Heart left ventricle (tissue), 16 donors: ENCODE results near the gene SOX8. TPM values are rescaled to one million over a fixed set of nuclear protein-coding genes. Genes with fewer than 3 reads are reported as not detected.

Experiments
- ATAC-seq, 4 donors: fragments of 200-7000 bp; cut with Tn5 transposase; one replicate each; pipeline ENCODE4 v1.9.1; 2020 to 2022; ENCODE audit warnings: moderate library complexity in 4 of 4, mild to moderate bottlenecking in 3 of 4, moderate number of reproducible peaks in 1 of 4
- DNase-seq, 5 donors: peaks; one replicate each; pipeline ENCODE4 v3.0.0-alpha.2; 2020
- H3K27ac ChIP-seq, 12 donors: fragments of 200-600 bp; sonication (generic) in 4 of 12; one replicate each; pipeline versions ENCODE4 v1.5.0 to v1.8.0; 2016 to 2022; ENCODE audit warnings: mild to moderate bottlenecking in 2 of 12
- H3K27me3 ChIP-seq, 9 donors: fragments of 200-600 bp; sonication (generic) in 2 of 9; one replicate each; pipeline versions ENCODE4 v1.5.1 to v1.8.0; 2016 to 2022; ENCODE audit warnings: mild to moderate bottlenecking in 3 of 9
- H3K36me3 ChIP-seq, 9 donors: fragments of 200-600 bp; sonication (generic) in 2 of 9; one replicate each; pipeline versions ENCODE4 v1.5.0 to v1.8.0; 2018 to 2022; ENCODE audit warnings: mild to moderate bottlenecking in 2 of 9
- H3K4me1 ChIP-seq, 12 donors: fragments of 200-600 bp; sonication (generic) in 4 of 12; one replicate each; pipeline versions ENCODE4 v1.5.0 to v1.8.0; 2016 to 2022; ENCODE audit warnings: mild to moderate bottlenecking in 3 of 12
- H3K4me3 ChIP-seq, 12 donors: fragments of 200-600 bp; sonication (generic) in 4 of 12; one replicate each; pipeline versions ENCODE4 v1.5.0 to v1.8.0; 2017 to 2022; ENCODE audit warnings: mild to moderate bottlenecking in 9 of 12, moderate library complexity in 4 of 12
- H3K9me3 ChIP-seq, 12 donors: fragments of 200-600 bp; sonication (generic) in 4 of 12; one replicate each; pipeline versions ENCODE4 v1.5.0 to v1.8.0; 2016 to 2022; ENCODE audit warnings: mild to moderate bottlenecking in 1 of 12
- CTCF ChIP-seq, 12 donors: fragments of 200-600 bp; sonication (generic) in 4 of 12; IDR thresholded peaks; one replicate each; pipeline versions ENCODE4 v1.5.0 to v1.8.0; 2018 to 2022; ENCODE audit warnings: antibody characterized with exemption in 12 of 12, mild to moderate bottlenecking in 5 of 12
- POLR2A ChIP-seq, 2 donors: fragments of 450-650 bp; IDR thresholded peaks; one replicate each; pipeline ENCODE4 v1.6.1; 2017; ENCODE audit warnings: antibody characterized with exemption in 2 of 2, mild to moderate bottlenecking in 2 of 2, moderate library complexity in 2 of 2
- WGBS, 4 donors: extraction: QIAGEN DNeasy Blood & Tissue Kit in 2 of 4; methylation state at CpG; one replicate each; pipeline versions ENCODE4 v1.1.5 to v1.1.7; 2013 to 2018; 5-methylcytosine and 5-hydroxymethylcytosine counted together
- intact Hi-C, 10 donors: fragments of 100-400 bp; cut with DNase I; formaldehyde crosslinking; loops; one replicate each; pipeline versions ENCODE4 v1.11.1 to v1.14.2; 2022
- long read RNA-seq, 3 donors: library from polyadenylated mRNA; unstranded; transcript quantifications; one replicate each; pipeline ENCODE4 v2.0.0, GENCODE V29; 2020 to 2021
- polyA plus RNA-seq, 2 donors: library from polyadenylated mRNA; stranded (reverse); fragments of 200-250 nt; gene quantifications; one replicate each; pipeline ENCODE4 v1.2.3, GENCODE V29; 2013
- total RNA-seq, 9 donors: library from RNA; depleted of rRNA in 2 of 9; stranded (reverse); fragments of >200 nt in 2 of 9; fragmentation: NEBNext Ultra II Directional in 3 of 9; extraction: Animal tissue kit (Norgen Biotek cat#: 25700) in 3 of 9; gene quantifications; one replicate each; pipeline versions ENCODE4 v1.1.0 to v1.2.4, GENCODE V29; 2016 to 2023
- donor health status: ischemic (EF 13 %, LVEDD 7.1; RV severe dilation, severe dysfunction).
- donor health status: healthy with polysubstance abuse.
- donor health status: DM: no; HTN: yes; CAD: no.
- donor health status: DM: no; HTN: no; CAD: no.
- donor health status: ischemic (EF 25% LVEDD 6.9; RV normal size, moderate dysfunction).
- donor health status: ischemic (EF 25% LVEDD 5.7; RV mildly dilated, moderate dysfunction).
- donor health status: healthy.
- donor health status: DM: yes; HTN: yes; CAD: no.
- donor health status: ischemic (EF 35%, LVEDD 5.7; RV mildly dilated, moderate dysfunction).
- donor health status: nonischemic (EF 11% LVEDD 7.7; RV severe dilation, severe dysfunction).
- donor health status: DM: yes; HTN: yes; CAD: no.
- donor health status: PGD.
- donor health status: ischemic (EF 29% LVEDD 5.4; RV normal size, mild dysfunction).
- donor health status: nonischemic (EF 23%, LVEDD 6.1; RV moderate dilation, normal function).

The SOX8 gene
- total RNA-seq (1 to 10 TPM in 2 of 9 donors, under 1 TPM in 7; 0.44 to 1.3 (median 0.81) TPM), polyA plus RNA-seq (under 1 TPM; 0.50 to 0.65 TPM)
- long read RNA-seq, donor 1, full-length matches to known transcripts, result 1 of 4 reads
- long read RNA-seq, donor 1, partial matches to known transcripts, result 3 of 4 reads
- long read RNA-seq, donor 1, other reads (novel, unspliced or antisense), result 0 of 4 reads
- long read RNA-seq, donor 2, partial matches to known transcripts, result 2 of 2 reads
- long read RNA-seq, donor 2, other reads (novel, unspliced or antisense), result 0 of 2 reads
- long read RNA-seq, donor 3, full-length matches to known transcripts, result 1 of 1 reads
- long read RNA-seq, donor 3, partial matches to known transcripts, result 0 of 1 reads
- long read RNA-seq, donor 3, other reads (novel, unspliced or antisense), result 0 of 1 reads

GRCh38 chr16:981695-982144, at the start of gene SOX8:
SOX8 (plus strand) TSS chr16:981770; CDS start chr16:981923, 153 bp downstream.
- Histone ChIP-seq H3K27me3 (peaks cover 0 to 51% (median 30%) of the 10 kb centered on the region in 9 donors), H3K27ac (peak within 1 kb of the TSS in 7 of 12 donors; percentile 28 to 59 (median 52)), H3K4me3 (peak within 1 kb of the TSS; percentile 38 to 67 (median 58)), H3K4me1 (peaks cover 0 to 34% (median 8%) of the 10 kb centered on the region in 12 donors), H3K9me3 (no peaks in the 10 kb centered on the region), H3K36me3 (no peaks in the 10 kb centered on the region)
- ATAC-seq (no peak), DNase-seq (peak in 1 of 5 donors; percentile 65)
- intact Hi-C loops, result no loop called here
- 0 to 1% (median 1%) methylated on average over 8 to 80 of the region's 80 CpGs for WGBS, 4 donors
- TF ChIP-seq CTCF (IDR thresholded peaks at IDR 0.05) (no peak), POLR2A (IDR thresholded peaks at IDR 0.05) (no peak)

GRCh38 chr16:932831-933330, 48.7 kb upstream of the SOX8 start:
- H3K36me3 ChIP-seq, result peaks cover 0 to 49% (median 17%) of the 10 kb centered on the region in 9 donors
- intact Hi-C loops, result no loop called here
- ATAC-seq, result no peak

GRCh38 chr16:933581-933980, 48.0 kb upstream of the SOX8 start:
- TF ChIP-seq POLR2A (IDR thresholded peaks at IDR 0.05), result no peak
- TF ChIP-seq CTCF (IDR thresholded peaks at IDR 0.05), result no peak
- no peaks in the 10 kb centered on the region for H3K4me1 ChIP-seq
- H3K27ac ChIP-seq, result no peak overlapping the region
- no peaks in the 10 kb centered on the region for H3K27me3 ChIP-seq
- no peaks in the 10 kb centered on the region for H3K9me3 ChIP-seq
- 89 to 97% (median 95%) methylated on average over 10 to 15 of the region's 15 CpGs for WGBS, 4 donors
- no peak overlapping the region for H3K4me3 ChIP-seq
- no peak for ATAC-seq
- intact Hi-C loops, result no loop called here
- peak in 1 of 5 donors; percentile 9 for DNase-seq
- peaks cover 0 to 49% (median 17%) of the 10 kb centered on the region in 9 donors for H3K36me3 ChIP-seq

More at GRCh38 chr16:932831-933330, 48.7 kb upstream of the SOX8 start:
- Histone ChIP-seq H3K9me3 (no peaks in the 10 kb centered on the region), H3K4me1 (no peaks in the 10 kb centered on the region), H3K4me3 (no peak overlapping the region), H3K27ac (no peak overlapping the region), H3K27me3 (no peaks in the 10 kb centered on the region)
- TF ChIP-seq POLR2A (IDR thresholded peaks at IDR 0.05), result no peak
- TF ChIP-seq CTCF (IDR thresholded peaks at IDR 0.05), result no peak
- peak in 2 of 5 donors; percentile 17 to 42 for DNase-seq
- 91 to 96% (median 95%) methylated on average over 21 of the region's 21 CpGs for WGBS, 4 donors

GRCh38 chr16:934178-934577, 47.4 kb upstream of the SOX8 start:
- WGBS, 4 donors, result 94 to 96% (median 96%) methylated on average over 10 of the region's 10 CpGs
- intact Hi-C loops, result no loop called here
- DNase-seq, result peak in 1 of 5 donors; percentile 2
- ATAC-seq, result no peak
- peaks cover 0 to 49% (median 17%) of the 10 kb centered on the region in 9 donors for H3K36me3 ChIP-seq
- H3K4me3 ChIP-seq, result no peak overlapping the region
- TF ChIP-seq CTCF (IDR thresholded peaks at IDR 0.05), result no peak
- TF ChIP-seq POLR2A (IDR thresholded peaks at IDR 0.05), result no peak
- no peaks in the 10 kb centered on the region for H3K4me1 ChIP-seq
- no peaks in the 10 kb centered on the region for H3K27me3 ChIP-seq
- H3K9me3 ChIP-seq, result no peaks in the 10 kb centered on the region
- H3K27ac ChIP-seq, result no peak overlapping the region
